HG03095 (cell line): ENCODE data around the gene STAB1.

Experiments
- ATAC-seq: cut with Tn5 transposase; IDR thresholded peaks from one replicate; pipeline ENCODE4 v1.9.1; 2021; ENCODE audit warnings: moderate library complexity; ENCODE audit not compliant: unreplicated experiment

The STAB1 gene

GRCh38 chr3:52503788-52504424 lies 8.8 kb downstream of the STAB1 start:
- no peak for ATAC-seq

- ATAC-seq: no peak
Measured at GRCh38 chr3:52504977-52505376, 9.8 kb downstream of the STAB1 start.

GRCh38 chr3:52506266-52506966 lies 11.3 kb downstream of the STAB1 start:
- ATAC-seq: no peak

- no peak for ATAC-seq
Measured at GRCh38 chr3:52507359-52507758, 12.2 kb downstream of the STAB1 start.

- ATAC-seq: no peak
Measured at GRCh38 chr3:52509753-52510328, 14.7 kb downstream of the STAB1 start.

GRCh38 chr3:52511509-52511908 lies 16.4 kb downstream of the STAB1 start:
- ATAC-seq: no peak

- no peak for ATAC-seq
Measured at GRCh38 chr3:52512105-52512504, 17.0 kb downstream of the STAB1 start.

- no peak for ATAC-seq
Measured at GRCh38 chr3:52512727-52513126, 17.6 kb downstream of the STAB1 start.

GRCh38 chr3:52513281-52513680 lies 18.1 kb downstream of the STAB1 start:
- ATAC-seq: no peak

- ATAC-seq: no peak
Measured at GRCh38 chr3:52514576-52514975, 19.4 kb downstream of the STAB1 start.

GRCh38 chr3:52515192-52515591 lies 20.1 kb downstream of the STAB1 start:
- ATAC-seq: no peak

- no peak for ATAC-seq
Measured at GRCh38 chr3:52516509-52517195, 21.5 kb downstream of the STAB1 start.

- no peak for ATAC-seq
Measured at GRCh38 chr3:52517796-52518722, 22.9 kb downstream of the STAB1 start.

- no peak for ATAC-seq
Measured at GRCh38 chr3:52518723-52519444, 23.7 kb downstream of the STAB1 start.

GRCh38 chr3:52519445-52520140 lies 24.5 kb downstream of the STAB1 start:
- ATAC-seq: no peak

- no peak for ATAC-seq
Measured at GRCh38 chr3:52520141-52520667, 25.1 kb downstream of the STAB1 start.

GRCh38 chr3:52520716-52521487 lies 25.8 kb downstream of the STAB1 start:
- ATAC-seq: no peak

- no peak for ATAC-seq
Measured at GRCh38 chr3:52521488-52521824, 26.3 kb downstream of the STAB1 start.
